Measurements from ENCODE around the gene ANKS1A. TPM values are rescaled to one million over a fixed set of nuclear protein-coding genes. Genes with fewer than 3 reads are reported as not detected.

ANKS1A gene
- total RNA-seq, 2 experiments from 2014 or later, result 7.2 to 7.7 TPM

DNA sequence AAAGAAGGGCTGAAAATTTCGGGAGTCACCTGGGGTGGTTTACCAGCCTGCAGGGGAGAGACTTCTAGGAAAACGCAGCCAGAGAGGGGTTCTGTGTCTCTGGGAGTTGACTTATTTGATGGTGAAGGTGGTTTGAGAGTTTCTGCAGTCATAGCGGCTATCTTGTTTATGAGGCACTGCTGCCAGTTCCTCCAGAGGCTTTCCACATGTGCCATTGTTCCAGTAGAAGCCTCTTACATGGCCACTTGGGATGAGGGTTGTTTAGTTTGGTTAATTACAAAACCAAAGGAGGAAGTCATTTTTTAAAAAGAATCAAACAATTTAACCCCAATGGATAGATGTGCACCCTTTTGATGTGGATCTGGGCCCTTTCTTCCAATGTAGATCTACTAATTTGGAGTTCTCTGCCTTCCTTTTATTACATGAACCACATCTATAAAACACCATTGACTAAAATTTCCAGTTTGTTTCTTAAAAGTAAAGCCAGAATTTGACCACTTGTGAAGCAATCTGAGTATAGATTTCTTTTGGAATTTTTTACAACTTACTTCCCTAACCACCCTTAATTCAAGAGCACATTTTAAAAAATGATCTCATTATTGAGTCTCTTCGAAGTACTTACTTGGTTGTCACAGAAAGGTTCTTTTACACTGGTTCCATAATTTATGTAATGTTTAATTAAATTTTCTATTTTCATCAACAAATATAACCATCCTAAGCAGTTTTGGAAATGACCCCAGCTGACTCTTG, 154.5 kb downstream of the ANKS1A start:
- CTCF ChIA-PET, result no interaction called here
- no peak for DNase-seq
- peaks cover 11% of the 10 kb centered on the region for H3K4me1 Mint-ChIP-seq (ENCODE audit: low read depth)
- H3K27ac Mint-ChIP-seq, result no peak overlapping the region
- intact Hi-C loops (cut with micrococcal nuclease), result no loop called here
- POLR2A ChIA-PET, result no interaction called here
- H3K9me3 Mint-ChIP-seq, result no peaks in the 10 kb centered on the region
- H3K27me3 Mint-ChIP-seq, result no peaks in the 10 kb centered on the region
- no peak overlapping the region for H3K4me3 Mint-ChIP-seq
- H3K36me3 Mint-ChIP-seq, result no peaks in the 10 kb centered on the region

DNA sequence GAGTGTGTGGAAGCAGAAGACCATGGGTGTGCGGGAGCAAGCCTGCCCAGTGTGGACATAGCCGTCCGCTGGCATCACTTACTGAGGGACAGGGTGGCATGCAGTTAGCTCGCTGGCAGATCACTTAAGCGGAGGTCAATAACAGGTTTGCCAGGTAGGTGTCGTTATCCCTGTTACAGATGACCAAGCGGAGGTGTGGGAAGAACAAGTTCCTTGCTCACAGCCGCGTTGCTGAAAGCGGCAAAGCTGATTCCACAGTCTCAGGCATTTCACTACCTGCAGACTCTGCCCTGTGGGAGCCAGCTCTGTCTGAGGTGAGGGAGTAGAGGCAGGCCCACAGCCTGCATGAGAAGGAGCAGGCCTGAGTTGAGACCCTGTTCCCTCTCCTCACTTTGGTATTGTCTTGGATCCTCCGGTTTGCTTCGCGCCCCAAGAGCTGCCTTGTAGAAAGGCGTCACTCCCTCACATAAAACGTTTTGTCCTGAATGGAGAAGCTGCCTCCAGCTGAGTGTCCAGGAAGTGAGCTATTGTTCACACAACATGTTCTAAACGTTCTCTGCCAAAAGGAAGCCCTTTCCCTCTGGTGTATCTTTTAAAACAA, 155.2 kb downstream of the ANKS1A start:
- H3K4me1 Mint-ChIP-seq (ENCODE audit: low read depth), result peaks cover 11% of the 10 kb centered on the region
- ChIA-PET CTCF (no interaction called here), POLR2A (no interaction called here)
- intact Hi-C loops (cut with micrococcal nuclease), result no loop called here
- no peaks in the 10 kb centered on the region for H3K9me3 Mint-ChIP-seq
- H3K27me3 Mint-ChIP-seq, result no peaks in the 10 kb centered on the region
- no peak overlapping the region for H3K4me3 Mint-ChIP-seq
- H3K27ac Mint-ChIP-seq, result no peak overlapping the region
- no peak for DNase-seq
- H3K36me3 Mint-ChIP-seq, result no peaks in the 10 kb centered on the region

DNA sequence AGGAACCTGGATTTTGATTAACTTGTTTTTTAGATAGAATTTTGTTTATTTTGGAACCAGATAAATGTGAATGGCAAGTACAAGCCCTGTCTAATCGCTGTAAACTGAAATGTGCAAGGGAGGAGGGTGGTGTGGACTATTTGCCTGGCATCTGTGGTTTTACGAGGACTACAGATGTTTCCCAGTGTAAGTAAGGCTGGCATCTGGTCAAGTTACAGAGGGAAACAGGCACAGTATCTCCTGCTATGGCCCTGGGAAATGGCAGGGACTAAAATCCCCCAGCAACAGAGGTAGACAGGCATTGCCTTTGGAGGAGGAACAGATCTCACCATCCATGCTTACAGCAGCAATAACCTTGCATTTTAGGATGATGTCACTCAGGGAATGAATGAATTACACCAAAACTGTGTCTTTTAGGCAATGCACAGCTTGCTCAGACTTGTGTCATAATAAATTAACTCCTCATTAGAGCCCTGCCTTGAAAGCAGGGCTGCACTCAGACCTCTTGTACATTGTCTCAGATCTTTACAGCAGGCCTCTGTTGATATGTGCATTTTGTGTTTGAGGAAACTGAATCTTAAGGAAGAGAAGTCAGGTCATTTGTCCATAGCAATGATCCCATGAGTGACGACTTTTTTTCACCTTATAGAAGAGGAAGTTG, 155.8 kb downstream of the ANKS1A start:
- POLR2A ChIA-PET, result no interaction called here

DNA sequence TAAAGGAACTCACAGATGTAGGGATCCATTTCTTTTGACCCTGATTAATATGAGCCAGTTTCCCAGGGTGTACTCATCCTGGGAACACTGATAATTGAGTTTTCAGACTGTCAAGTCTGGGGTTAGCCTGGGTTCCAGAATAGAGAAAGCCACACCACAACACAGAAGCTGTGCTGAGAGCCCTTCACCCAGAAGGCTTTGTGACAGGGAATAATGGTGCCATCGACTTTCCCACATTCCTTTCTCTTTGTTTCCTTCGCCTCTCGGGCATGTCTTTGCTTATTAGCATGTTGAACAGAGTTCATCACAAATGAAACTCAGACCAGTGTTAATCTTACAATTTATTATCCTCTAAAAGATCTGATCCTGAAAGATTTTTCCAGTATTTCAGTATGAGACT, 157.0 kb downstream of the ANKS1A start:
- CTCF ChIA-PET, result interaction anchor here (0.8 to 1.5 kb wide), 2 partner anchors 59 to 94 kb away, joined by 3 to 7 read pairs; no protein-coding TSS in a partner anchor
- H3K27ac Mint-ChIP-seq, result no peak overlapping the region
- no peaks in the 10 kb centered on the region for H3K27me3 Mint-ChIP-seq

More for the DNA sequence above, 155.8 kb downstream of the ANKS1A start:
- Mint-ChIP-seq H3K36me3 (no peaks in the 10 kb centered on the region), H3K4me1 (ENCODE audit: low read depth) (peaks cover 11% of the 10 kb centered on the region), H3K27me3 (no peaks in the 10 kb centered on the region), H3K4me3 (no peak overlapping the region), H3K27ac (no peak overlapping the region), H3K9me3 (no peaks in the 10 kb centered on the region)
- CTCF ChIA-PET, result interaction anchor here (1.5 kb wide), 1 partner anchor 58 kb away, joined by 7 read pairs; no protein-coding TSS in a partner anchor
- no peak for DNase-seq
- intact Hi-C loops (cut with micrococcal nuclease), result no loop called here

DNA sequence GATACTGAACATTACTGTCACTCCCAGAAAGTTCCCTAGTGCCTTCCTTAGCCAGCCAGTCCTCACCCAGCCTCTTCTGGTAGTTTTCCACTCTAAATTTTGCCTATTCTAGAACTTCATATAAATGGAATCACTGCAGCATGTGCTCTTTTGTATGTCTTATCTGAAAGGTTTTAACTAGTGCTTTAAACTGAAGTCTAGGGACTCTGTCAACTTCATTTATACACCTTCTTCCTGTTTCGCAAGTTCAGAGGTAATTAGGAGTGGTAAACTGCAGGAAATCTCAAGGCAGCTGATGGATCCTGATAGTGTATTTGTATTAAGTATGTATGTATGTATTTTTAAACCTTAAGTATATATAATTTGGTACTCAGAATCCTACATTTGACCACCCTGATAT, 157.8 kb downstream of the ANKS1A start:
- peaks cover 11% of the 10 kb centered on the region for H3K4me1 Mint-ChIP-seq (ENCODE audit: low read depth)
- CTCF ChIA-PET, result no interaction called here
- H3K27me3 Mint-ChIP-seq, result no peaks in the 10 kb centered on the region
- no peaks in the 10 kb centered on the region for H3K36me3 Mint-ChIP-seq
- DNase-seq, result no peak
- H3K4me3 Mint-ChIP-seq, result no peak overlapping the region
- no peaks in the 10 kb centered on the region for H3K9me3 Mint-ChIP-seq
- H3K27ac Mint-ChIP-seq, result no peak overlapping the region
- POLR2A ChIA-PET, result no interaction called here
- intact Hi-C loops (cut with micrococcal nuclease), result no loop called here

More for the DNA sequence above, 157.0 kb downstream of the ANKS1A start:
- no peaks in the 10 kb centered on the region for H3K36me3 Mint-ChIP-seq
- DNase-seq, result no peak
- H3K9me3 Mint-ChIP-seq, result no peaks in the 10 kb centered on the region
- POLR2A ChIA-PET, result no interaction called here
- H3K4me1 Mint-ChIP-seq (ENCODE audit: low read depth), result peaks cover 11% of the 10 kb centered on the region
- no peak overlapping the region for H3K4me3 Mint-ChIP-seq
- intact Hi-C loops (cut with micrococcal nuclease), result no loop called here

DNA sequence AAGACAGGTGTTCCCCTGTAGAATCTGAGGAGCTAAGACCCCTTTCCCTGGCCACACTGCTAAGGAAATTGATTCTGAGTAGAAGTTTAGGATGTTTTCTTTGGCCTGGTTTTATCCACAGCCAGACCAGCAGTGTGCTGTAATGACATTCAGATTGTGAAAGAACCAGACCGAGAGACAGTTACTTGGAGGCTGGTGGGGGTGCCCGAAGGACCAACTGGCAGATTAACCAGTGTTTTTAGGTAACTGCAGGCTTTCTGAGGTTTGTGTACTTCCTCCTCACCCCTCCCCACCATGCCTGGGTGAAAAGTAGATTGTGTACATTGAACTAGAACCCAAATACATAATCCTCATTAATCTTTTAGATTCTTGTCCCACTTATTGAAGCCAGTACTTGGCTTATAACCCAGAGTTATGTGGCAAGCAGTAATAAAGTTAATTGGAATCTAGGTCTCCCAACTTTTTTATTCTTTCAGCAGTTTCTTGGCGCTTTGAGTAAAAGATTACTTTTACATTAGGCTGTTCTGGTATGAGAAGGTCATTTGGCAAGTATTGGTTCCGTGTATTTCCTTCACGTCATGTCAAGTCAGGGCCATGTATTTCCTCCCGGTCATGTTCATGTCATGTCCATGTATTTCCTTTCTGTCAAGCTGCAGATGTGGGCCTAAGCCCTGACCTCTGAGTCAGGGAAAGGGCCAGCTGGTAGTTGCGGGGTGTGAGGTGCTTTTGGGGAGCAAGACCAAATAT, 158.4 kb downstream of the ANKS1A start:
- ChIA-PET CTCF (no interaction called here), POLR2A (interaction anchor here (1.0 kb wide), 1 partner anchor 255 kb away, joined by 3 read pairs; no protein-coding TSS in a partner anchor)
- no peak overlapping the region for H3K27ac Mint-ChIP-seq
- DNase-seq, result no peak
- intact Hi-C loops (cut with micrococcal nuclease), result no loop called here
- no peaks in the 10 kb centered on the region for H3K9me3 Mint-ChIP-seq
- no peaks in the 10 kb centered on the region for H3K36me3 Mint-ChIP-seq
- H3K4me1 Mint-ChIP-seq (ENCODE audit: low read depth), result peaks cover 11% of the 10 kb centered on the region
- H3K27me3 Mint-ChIP-seq, result no peaks in the 10 kb centered on the region
- H3K4me3 Mint-ChIP-seq, result no peak overlapping the region

DNA sequence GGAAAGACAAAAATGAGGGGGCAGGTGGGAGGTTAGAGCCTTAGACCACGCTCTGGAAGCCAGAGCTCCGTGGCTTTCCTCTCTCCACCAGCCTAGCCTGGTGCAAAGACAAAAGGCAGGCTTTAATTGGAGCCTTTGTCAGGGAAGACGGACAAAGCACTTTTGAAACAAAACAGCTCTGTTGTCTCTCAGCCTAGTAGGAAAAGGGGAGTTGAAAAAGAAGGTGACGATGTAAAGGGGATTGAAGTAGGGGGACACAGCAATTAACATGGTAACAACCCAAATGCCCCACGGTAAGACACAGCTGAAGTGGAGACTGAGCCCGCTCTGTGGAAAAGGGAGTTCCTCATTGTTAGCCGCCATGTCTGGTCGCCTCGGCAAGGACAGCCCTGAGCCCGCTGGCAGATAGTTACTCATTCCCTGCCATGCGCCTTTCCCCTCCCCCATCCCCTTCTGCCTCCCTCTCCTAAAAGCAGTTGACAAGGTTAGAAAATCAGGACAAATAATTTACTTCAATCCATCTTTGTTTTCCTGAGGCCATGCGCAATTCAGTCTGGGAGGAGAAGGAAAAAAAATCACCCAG, 159.1 kb downstream of the ANKS1A start:
- Mint-ChIP-seq H3K9me3 (no peaks in the 10 kb centered on the region), H3K4me3 (no peak overlapping the region), H3K4me1 (ENCODE audit: low read depth) (peaks cover 11% of the 10 kb centered on the region), H3K36me3 (no peaks in the 10 kb centered on the region), H3K27me3 (no peaks in the 10 kb centered on the region), H3K27ac (no peak overlapping the region)
- POLR2A ChIA-PET, result interaction anchor here (1.0 kb wide), 1 partner anchor 255 kb away, joined by 3 read pairs; no protein-coding TSS in a partner anchor
- DNase-seq, result no peak
- CTCF ChIA-PET, result no interaction called here
- intact Hi-C loops (cut with micrococcal nuclease), result no loop called here

DNA sequence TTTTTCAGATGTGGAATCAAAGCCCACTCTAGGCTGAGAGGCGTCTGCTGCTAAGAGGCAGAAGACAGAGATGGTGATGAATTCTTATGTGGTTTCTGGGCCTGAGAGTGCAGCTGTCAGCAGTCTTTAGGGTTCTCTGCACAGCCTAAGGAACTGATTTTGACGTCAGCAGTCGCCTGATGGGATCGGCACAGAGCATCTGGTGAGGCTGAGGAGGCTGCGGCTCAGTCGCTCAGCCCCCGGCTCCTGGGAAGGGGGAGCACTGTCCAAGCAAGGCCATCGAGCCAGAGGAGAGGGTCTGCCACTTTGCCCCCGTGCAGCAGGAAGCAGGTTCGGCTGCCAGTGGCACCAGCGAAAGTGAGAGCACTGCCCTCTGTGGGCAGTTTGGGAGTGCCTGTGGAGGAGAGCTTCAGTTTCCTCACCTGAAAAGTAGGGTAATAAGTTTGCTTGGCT, 159.6 kb downstream of the ANKS1A start:
- no peak overlapping the region for H3K4me3 Mint-ChIP-seq
- intact Hi-C loops (cut with micrococcal nuclease), result no loop called here
- ChIA-PET POLR2A (no interaction called here), CTCF (interaction anchor here (0.7 kb wide), 1 partner anchor 37 kb away, joined by 3 read pairs; no protein-coding TSS in a partner anchor)
- peaks cover 11% of the 10 kb centered on the region for H3K4me1 Mint-ChIP-seq (ENCODE audit: low read depth)
- H3K27ac Mint-ChIP-seq, result no peak overlapping the region
- DNase-seq, result peak; percentile 31
- H3K27me3 Mint-ChIP-seq, result no peaks in the 10 kb centered on the region
- H3K9me3 Mint-ChIP-seq, result no peaks in the 10 kb centered on the region
- H3K36me3 Mint-ChIP-seq, result no peaks in the 10 kb centered on the region

DNA sequence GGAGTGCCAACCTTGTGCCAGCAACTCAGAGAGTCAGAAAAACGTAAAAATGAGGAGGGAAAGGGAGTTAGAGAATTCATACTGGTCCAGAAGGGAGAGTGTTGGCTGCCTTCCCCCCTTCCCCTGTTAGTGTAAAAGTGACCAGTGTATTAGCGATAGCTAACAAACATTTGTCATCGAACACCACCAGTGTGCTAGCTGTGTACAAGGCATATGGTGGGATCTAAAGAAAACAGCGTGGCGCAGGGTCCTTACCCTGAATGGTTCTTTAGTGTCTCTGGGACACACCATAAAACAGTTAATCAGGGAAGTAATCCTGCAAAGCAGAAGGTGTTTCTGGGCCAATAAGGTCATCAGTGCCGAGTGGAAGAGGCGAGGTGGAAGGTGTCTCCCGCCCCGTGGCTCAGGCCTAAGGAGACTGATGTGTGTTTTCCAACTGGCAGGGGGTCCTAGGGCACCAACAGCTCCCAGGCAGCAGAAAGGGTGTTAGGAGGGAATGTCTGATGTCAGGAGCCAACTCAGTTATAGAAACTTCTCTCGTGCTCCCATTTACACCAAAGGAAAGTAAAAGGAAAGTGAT, 160.2 kb downstream of the ANKS1A start:
- H3K4me3 Mint-ChIP-seq, result no peak overlapping the region
- ChIA-PET POLR2A (no interaction called here), CTCF (interaction anchor here (0.7 kb wide), 1 partner anchor 38 kb away, joined by 3 read pairs; no protein-coding TSS in a partner anchor)
- H3K27ac Mint-ChIP-seq, result no peak overlapping the region
- no peaks in the 10 kb centered on the region for H3K36me3 Mint-ChIP-seq
- no peak for DNase-seq
- no peaks in the 10 kb centered on the region for H3K9me3 Mint-ChIP-seq
- intact Hi-C loops (cut with micrococcal nuclease), result no loop called here
- H3K4me1 Mint-ChIP-seq (ENCODE audit: low read depth), result peaks cover 11% of the 10 kb centered on the region
- H3K27me3 Mint-ChIP-seq, result no peaks in the 10 kb centered on the region

DNA sequence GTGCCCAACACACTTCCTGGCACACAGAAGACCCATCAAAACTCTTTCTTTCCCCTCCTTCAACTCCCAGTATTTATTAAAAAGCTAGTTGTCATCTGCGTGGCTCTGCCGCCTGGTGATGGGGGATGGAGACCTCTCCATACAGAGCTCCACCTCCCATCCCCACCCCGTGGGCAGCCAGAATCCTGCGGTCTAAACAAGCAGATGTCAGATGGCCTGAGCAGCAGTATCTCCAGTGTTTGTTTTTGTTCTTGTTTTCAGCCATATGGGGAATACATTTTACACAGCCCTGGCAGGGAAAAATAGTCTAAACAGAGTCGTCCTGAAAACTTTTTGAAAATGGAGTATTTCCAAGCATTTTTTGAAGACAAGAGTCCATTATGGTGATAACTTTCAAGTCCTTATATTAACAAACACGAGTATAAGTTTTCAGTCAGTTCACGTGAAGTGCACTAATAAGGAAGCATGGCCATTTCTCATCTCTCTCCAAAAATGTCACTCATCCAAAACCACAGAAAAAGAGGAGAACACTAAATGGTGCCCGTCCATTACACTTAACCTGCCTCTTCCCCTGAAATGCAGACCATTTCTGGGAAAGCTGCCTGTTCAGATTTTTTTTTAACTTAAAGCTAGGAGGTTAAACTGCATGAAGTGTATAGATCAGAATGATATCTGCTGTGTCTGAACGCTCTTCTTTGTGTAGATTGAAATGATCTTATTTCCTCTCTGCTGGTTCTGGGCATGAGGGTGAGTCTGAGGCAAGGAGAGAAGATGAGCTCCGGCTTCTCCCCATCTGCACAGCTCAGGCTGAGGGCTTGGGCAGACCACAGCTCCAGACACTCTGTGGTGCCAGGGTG, 161.1 kb downstream of the ANKS1A start:
- intact Hi-C loops (cut with micrococcal nuclease), result no loop called here
- DNase-seq, result no peak
- ChIA-PET CTCF (interaction anchor here (0.7 kb wide), 1 partner anchor 89 kb away, joined by 4 read pairs; no protein-coding TSS in a partner anchor), POLR2A (no interaction called here)
- Mint-ChIP-seq H3K9me3 (no peaks in the 10 kb centered on the region), H3K27me3 (no peaks in the 10 kb centered on the region), H3K36me3 (no peaks in the 10 kb centered on the region), H3K27ac (no peak overlapping the region), H3K4me3 (no peak overlapping the region), H3K4me1 (ENCODE audit: low read depth) (peaks cover 11% of the 10 kb centered on the region)

Data from activated CD4-positive, alpha-beta memory T cell treated with anti-CD3 and anti-CD28 coated beads for 36 hours (primary cell).